ENCODE data around the gene NCAPD2.

The NCAPD2 gene

DNA sequence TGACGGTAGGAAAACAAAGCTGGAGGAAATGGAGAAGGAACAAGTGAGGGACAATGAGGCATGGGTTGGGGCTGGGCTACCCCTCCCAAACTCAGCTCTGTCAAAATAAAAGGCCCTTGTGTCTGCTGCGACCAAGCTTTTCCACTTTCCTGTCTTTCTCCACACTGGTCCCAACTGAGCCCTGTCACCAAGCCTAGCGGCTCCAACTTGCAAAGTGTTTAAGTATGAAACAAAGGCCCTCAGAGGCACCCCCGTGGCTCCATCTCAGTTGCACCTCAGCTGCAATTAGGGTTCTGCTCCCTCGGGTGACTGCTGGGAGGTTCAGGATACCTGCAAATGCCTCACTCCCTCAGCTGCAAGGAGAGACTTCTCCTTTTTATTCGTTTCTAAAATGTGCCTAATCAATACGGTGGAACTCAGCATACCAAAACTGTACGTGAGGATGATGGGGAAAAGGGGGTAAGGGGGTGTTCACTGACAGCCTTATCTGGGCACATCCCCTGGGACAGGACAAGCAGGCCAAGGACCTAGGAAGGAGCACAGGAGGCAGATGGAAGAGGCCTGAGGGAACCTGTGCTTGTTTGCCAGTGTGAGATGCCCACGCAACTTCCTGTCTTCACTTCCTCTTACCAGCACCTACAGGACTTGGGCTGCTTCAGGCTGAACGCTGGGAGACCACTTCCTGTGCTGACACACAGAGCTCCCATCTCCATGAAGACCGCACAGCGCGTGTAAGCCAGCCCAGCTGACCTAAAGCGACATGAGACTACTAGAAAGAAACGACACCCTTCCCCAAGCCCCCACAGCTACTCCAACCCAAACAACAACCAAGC lies 32.3 kb upstream of the NCAPD2 start:
- in situ Hi-C loops (cut with MboI; ENCODE audit: low sequenced_read_pairs, unreplicated experiment): no loop called here

DNA sequence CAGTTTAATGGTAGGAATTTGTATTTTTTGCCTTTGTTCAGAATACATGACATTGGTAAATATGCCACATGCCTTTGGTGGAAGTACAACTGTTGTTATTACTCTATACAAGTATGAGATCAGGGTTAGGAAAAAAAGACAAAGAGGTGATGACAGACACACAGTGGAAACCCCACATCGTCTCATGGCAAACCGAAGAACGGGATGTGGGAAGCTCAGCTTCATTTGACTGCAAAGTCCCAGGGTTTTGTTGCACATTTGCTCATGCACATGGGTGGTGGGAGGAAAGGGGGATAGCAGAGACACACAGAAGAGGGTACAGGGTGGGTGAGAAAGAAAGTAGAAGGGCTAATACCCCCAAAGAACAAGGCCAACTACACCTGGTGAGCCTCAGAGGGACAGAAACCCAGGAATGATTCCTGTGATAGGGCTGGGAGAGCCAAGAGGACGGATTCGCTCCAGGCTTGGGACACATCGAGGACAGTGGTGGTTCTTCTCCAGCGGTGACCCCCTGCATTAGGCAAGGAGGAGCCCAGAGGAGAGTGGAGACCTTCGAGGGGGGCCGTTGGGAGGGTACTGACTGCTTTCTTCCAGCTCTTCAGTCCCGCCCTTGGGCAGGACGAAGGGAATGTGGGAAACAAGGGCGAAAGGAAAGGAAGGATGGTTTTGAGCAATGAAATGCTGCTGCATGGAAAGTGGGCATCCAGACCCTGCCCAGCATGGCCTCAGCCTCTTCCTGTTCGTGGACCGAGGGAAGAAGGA lies 31.5 kb upstream of the NCAPD2 start:
- TF ChIP-seq, protein P1, sequence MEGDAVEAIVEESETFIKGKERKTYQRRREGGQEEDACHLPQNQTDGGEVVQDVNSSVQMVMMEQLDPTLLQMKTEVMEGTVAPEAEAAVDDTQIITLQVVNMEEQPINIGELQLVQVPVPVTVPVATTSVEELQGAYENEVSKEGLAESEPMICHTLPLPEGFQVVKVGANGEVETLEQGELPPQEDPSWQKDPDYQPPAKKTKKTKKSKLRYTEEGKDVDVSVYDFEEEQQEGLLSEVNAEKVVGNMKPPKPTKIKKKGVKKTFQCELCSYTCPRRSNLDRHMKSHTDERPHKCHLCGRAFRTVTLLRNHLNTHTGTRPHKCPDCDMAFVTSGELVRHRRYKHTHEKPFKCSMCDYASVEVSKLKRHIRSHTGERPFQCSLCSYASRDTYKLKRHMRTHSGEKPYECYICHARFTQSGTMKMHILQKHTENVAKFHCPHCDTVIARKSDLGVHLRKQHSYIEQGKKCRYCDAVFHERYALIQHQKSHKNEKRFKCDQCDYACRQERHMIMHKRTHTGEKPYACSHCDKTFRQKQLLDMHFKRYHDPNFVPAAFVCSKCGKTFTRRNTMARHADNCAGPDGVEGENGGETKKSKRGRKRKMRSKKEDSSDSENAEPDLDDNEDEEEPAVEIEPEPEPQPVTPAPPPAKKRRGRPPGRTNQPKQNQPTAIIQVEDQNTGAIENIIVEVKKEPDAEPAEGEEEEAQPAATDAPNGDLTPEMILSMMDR (IDR thresholded peaks at IDR 0.05; ENCODE audit: borderline replicate concordance, control extremely low read depth, extremely low read depth, insufficient read depth, missing control alignments): no peak
- DNase-seq (ENCODE audit: low spot score): no peak
- in situ Hi-C loops (cut with MboI; ENCODE audit: low sequenced_read_pairs, unreplicated experiment): no loop called here

More for the DNA sequence above, 32.3 kb upstream of the NCAPD2 start:
- DNase-seq (ENCODE audit: low spot score): peak; percentile 82
- TF ChIP-seq, protein P1 (IDR thresholded peaks at IDR 0.05; ENCODE audit: borderline replicate concordance, control extremely low read depth, extremely low read depth, insufficient read depth, missing control alignments): no peak

DNA sequence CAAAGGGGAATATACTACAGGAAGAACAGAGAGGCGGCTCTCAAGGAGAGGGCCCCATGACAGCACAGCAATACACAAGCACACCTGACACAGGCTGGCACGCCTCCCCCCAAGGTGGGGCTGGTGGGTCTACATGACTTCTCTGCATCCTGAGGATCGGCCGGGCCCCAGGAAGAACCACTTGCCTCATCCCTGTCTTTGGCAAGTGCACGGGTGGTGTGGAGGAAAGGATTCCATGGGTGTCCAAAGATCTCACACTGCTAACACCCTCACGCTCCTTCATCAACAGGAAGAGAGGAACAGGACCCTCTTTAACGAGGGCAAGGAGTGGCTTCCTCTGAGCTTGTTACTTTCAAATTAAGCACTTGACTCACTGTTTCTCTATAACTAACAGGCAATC lies 30.7 kb upstream of the NCAPD2 start:
- in situ Hi-C loops (cut with MboI; ENCODE audit: low sequenced_read_pairs, unreplicated experiment): no loop called here
- TF ChIP-seq, protein P1 (IDR thresholded peaks at IDR 0.05; ENCODE audit: borderline replicate concordance, control extremely low read depth, extremely low read depth, insufficient read depth, missing control alignments): no peak
- DNase-seq (ENCODE audit: low spot score): no peak

DNA sequence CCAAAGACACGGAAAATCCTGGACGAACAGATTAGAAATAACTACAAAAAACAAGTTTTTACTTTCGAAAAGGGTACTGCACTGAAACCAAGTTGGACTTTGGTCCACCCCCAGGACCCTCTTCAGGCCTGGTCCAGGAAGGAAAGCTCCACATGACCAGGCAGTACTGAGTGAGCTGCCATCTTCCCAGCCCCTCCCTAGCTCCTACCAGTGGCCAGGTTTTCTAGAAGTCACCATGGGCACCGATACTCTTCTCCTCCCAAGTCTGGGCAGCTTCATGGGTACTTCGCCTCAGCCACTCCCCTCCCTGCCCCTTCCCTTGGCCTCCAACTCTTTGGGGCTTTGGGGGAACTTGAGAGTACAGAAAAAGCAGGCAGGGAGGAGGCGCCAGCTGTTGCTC lies 30.0 kb upstream of the NCAPD2 start:
- TF ChIP-seq, protein P1 (IDR thresholded peaks at IDR 0.05; ENCODE audit: borderline replicate concordance, control extremely low read depth, extremely low read depth, insufficient read depth, missing control alignments): no peak
- DNase-seq (ENCODE audit: low spot score): no peak
- in situ Hi-C loops (cut with MboI; ENCODE audit: low sequenced_read_pairs, unreplicated experiment): no loop called here

DNA sequence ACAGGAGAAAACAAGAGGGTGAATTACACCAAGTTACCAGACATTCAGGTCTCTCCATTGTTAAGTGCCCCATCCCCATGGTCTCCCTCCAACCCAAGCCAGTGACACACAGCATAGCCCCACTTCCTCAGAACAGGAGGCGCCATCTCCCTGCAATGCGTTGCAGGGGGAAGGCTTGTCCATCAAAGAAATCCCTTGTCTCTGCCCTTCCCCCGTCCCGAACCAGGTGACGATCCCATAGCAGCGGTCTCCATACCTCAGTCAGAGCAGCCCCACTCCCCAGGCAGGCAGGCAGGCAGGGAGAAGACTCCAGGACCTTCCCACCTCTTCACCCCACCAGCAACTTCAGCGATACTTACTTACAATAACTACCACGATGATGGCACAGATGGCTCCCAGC lies 29.4 kb upstream of the NCAPD2 start:
- no peak for DNase-seq (ENCODE audit: low spot score)
- TF ChIP-seq, protein P1 (IDR thresholded peaks at IDR 0.05; ENCODE audit: borderline replicate concordance, control extremely low read depth, extremely low read depth, insufficient read depth, missing control alignments): no peak
- in situ Hi-C loops (cut with MboI; ENCODE audit: low sequenced_read_pairs, unreplicated experiment): no loop called here

DNA sequence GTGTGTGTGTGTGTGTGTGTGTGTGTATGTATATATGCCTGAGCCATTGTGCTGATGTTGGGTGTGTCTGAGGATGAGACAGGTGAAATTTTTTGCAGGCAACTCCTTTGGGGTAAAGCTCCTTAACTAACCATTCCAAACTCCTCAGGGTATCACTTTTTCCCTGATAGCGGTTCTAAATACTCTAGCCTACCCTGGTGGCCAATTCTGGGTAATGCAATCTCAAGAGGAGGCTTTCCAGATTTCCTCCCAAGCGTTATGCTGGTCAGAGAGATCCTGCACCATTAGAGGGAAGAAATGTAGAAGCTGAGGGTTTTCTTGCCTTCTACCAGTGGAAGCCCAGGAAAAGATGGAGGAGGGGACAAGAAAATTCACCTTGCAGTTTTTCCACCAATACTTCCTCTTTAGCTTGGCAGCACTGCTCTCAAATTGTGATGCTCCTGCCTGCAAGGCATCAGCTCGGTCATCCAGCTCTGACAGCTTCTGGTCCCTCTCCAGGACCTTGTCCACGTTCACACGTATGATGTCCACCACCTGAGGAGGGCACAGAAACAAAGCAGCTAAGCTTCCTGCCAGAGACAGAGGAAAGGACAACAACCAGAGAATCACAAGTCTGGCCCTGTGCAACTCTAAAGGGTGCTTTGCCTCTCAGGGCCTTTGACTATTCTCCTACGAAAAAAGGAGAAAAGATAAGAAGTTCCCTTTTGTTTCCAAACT lies 28.3 kb upstream of the NCAPD2 start:
- in situ Hi-C loops (cut with MboI; ENCODE audit: low sequenced_read_pairs, unreplicated experiment): no loop called here
- DNase-seq (ENCODE audit: low spot score): no peak
- TF ChIP-seq, protein P1 (IDR thresholded peaks at IDR 0.05; ENCODE audit: borderline replicate concordance, control extremely low read depth, extremely low read depth, insufficient read depth, missing control alignments): peak; percentile 65

Measured in GM13976 (cell line).